ENCODE measurements around the gene TROAP.

Gene TROAP

DNA sequence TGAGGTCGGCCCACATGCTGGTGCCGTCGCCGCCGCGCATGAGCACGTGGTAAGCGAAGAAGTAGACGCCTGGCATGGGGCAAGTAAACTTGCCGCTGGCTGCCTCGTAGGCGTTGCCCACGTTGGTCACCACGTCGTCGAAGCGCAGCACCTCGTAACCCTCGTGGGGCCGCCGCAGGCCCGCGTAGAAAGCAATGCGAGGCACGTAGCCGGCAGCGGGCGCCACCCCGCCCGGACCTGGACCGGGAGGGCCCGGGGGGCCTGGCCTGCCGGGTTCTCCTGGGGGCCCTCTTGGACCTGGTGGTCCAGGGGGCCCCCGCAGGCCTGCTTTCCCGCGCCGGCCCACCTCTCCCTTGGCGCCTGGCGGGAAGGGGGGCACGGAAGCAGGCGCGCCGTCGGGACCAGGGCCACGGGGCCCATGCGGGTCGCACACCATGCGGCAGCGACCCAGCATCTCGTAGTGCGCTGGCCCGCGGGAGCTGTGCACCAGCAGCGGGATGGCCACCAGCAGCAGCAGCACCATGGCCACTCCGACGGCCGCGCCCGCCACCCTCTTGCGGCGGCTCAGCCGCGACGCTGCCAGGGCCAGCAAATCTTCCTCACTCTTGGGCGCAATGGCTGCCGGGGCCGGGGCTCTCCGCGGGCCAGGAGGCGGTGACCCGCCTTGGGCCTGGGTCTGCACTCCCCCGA, 13.0 kb downstream of the TROAP start (continued):
- TF ChIP-seq ZIC2 (tag by site-specific recombination; IDR thresholded peaks at IDR 0.05) (no peak), ZFHX2 (tag by site-specific recombination; conservative IDR thresholded peaks at IDR 0.05) (no peak), SALL2 (tag by site-specific recombination; IDR thresholded peaks at IDR 0.05; ENCODE audit: borderline replicate concordance) (no peak), ZNF239 (tag by site-specific recombination; IDR thresholded peaks at IDR 0.05) (no peak), ZNF175 (tag by site-specific recombination; IDR thresholded peaks at IDR 0.05) (no peak)
- TF ChIP-seq, protein P1, sequence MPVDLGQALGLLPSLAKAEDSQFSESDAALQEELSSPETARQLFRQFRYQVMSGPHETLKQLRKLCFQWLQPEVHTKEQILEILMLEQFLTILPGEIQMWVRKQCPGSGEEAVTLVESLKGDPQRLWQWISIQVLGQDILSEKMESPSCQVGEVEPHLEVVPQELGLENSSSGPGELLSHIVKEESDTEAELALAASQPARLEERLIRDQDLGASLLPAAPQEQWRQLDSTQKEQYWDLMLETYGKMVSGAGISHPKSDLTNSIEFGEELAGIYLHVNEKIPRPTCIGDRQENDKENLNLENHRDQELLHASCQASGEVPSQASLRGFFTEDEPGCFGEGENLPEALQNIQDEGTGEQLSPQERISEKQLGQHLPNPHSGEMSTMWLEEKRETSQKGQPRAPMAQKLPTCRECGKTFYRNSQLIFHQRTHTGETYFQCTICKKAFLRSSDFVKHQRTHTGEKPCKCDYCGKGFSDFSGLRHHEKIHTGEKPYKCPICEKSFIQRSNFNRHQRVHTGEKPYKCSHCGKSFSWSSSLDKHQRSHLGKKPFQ (tag by site-specific recombination; IDR thresholded peaks at IDR 0.05): no peak

DNA sequence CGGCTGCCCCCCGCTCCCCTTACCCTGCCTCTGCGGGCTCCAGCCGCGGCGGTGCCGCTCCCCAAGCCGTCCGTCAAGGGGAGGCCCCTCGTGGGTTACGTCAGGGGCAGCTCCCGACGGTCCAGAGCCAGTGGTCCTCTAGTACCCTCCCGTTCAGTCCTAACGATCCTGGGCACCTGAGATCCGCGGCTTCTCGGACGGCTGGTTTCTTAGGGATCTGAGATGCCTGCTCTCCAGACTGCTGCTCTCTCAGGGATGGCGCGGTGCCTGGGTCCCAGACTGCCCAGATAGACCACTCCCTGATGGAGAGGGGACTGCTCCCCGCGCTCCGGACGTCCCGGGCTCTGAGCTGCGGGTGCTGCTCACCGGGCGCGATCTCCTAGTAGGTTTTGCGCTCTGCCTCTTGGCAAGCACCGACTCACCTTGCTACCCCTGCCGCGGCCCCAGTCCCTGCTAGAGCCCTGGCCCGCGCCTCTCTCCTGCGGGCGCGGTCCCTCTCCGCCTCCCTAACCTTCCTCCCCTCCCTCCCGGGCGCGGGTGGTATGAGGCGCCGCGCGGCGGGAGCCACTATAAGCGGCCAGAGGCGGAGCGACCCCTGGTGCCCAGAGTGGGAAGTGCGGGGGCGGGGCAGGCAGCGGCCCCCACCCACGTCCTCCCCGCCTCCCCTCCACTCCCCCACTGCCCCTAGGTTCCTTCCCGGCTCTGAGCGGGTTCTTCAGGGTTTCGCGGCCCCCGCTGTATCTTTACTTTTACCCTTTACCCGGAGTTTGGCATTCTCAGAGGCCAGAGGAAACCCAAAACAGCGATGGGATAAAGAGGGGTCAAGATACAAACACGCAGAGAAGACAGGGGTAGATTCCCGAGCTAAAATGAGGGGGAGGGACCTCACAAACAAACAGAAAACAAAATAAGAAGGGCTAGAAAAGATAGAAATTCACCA, 13.9 kb downstream of the TROAP start, which contains the start of gene C1QL4:
Gene C1QL4 (minus strand): TSS at position 544 of the 940 bp plus-strand sequence. CDS start 711 bp downstream, outside the sequence.
- POLR2A ChIA-PET: interaction anchor here (0.5 to 8.2 kb wide), 7 partner anchors 9 to 125 kb away, joined by 3 to 82 read pairs (median 4); partner anchors contain the start of gene TROAP
- H3K4me1 ChIP-seq (ENCODE audit: control insufficient read depth, insufficient read depth, low read length): peaks cover 9% of the 10 kb centered on the region; the same call in 1 of the 2 replicates
- TF ChIP-seq SCRT2 (tag by site-specific recombination; IDR thresholded peaks at IDR 0.05) (no peak), ZNF561 (tag by site-specific recombination; IDR thresholded peaks at IDR 0.05; ENCODE audit: borderline replicate concordance) (peak; percentile 93), ZNF174 (tag by site-specific recombination; IDR thresholded peaks at IDR 0.05) (no peak), ZNF19 (tag by site-specific recombination; IDR thresholded peaks at IDR 0.05; ENCODE audit: low read depth) (no peak), ZNF596 (tag by site-specific recombination; IDR thresholded peaks at IDR 0.05) (no peak), KLF16 (tag by site-specific recombination; IDR thresholded peaks at IDR 0.05) (peak; percentile 91), ZNF529 (tag by site-specific recombination; IDR thresholded peaks at IDR 0.05; ENCODE audit: insufficient replicate concordance) (no peak), ZNF768 (tag by site-specific recombination; IDR thresholded peaks at IDR 0.05) (no peak), MZF1 (tag by site-specific recombination; IDR thresholded peaks at IDR 0.05; ENCODE audit: borderline replicate concordance) (no peak), ZNF701 (tag by site-specific recombination; IDR thresholded peaks at IDR 0.05) (no peak), MEIS1 (CRISPR knock-in tag; IDR thresholded peaks at IDR 0.05; ENCODE audit: borderline replicate concordance) (no peak)
- TF ChIP-seq, protein P2, sequence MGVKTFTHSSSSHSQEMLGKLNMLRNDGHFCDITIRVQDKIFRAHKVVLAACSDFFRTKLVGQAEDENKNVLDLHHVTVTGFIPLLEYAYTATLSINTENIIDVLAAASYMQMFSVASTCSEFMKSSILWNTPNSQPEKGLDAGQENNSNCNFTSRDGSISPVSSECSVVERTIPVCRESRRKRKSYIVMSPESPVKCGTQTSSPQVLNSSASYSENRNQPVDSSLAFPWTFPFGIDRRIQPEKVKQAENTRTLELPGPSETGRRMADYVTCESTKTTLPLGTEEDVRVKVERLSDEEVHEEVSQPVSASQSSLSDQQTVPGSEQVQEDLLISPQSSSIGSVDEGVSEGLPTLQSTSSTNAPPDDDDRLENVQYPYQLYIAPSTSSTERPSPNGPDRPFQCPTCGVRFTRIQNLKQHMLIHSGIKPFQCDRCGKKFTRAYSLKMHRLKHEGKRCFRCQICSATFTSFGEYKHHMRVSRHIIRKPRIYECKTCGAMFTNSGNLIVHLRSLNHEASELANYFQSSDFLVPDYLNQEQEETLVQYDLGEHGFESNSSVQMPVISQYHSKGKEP (tag by site-specific recombination; IDR thresholded peaks at IDR 0.05): no peak
- TF ChIP-seq, protein P3, sequence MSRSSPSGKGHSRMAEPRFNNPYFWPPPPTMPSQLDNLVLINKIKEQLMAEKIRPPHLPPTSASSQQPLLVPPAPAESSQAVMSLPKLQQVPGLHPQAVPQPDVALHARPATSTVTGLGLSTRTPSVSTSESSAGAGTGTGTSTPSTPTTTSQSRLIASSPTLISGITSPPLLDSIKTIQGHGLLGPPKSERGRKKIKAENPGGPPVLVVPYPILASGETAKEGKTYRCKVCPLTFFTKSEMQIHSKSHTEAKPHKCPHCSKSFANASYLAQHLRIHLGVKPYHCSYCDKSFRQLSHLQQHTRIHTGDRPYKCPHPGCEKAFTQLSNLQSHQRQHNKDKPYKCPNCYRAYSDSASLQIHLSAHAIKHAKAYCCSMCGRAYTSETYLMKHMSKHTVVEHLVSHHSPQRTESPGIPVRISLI (tag by site-specific recombination; IDR thresholded peaks at IDR 0.05): no peak
- TF ChIP-seq, protein P4, sequence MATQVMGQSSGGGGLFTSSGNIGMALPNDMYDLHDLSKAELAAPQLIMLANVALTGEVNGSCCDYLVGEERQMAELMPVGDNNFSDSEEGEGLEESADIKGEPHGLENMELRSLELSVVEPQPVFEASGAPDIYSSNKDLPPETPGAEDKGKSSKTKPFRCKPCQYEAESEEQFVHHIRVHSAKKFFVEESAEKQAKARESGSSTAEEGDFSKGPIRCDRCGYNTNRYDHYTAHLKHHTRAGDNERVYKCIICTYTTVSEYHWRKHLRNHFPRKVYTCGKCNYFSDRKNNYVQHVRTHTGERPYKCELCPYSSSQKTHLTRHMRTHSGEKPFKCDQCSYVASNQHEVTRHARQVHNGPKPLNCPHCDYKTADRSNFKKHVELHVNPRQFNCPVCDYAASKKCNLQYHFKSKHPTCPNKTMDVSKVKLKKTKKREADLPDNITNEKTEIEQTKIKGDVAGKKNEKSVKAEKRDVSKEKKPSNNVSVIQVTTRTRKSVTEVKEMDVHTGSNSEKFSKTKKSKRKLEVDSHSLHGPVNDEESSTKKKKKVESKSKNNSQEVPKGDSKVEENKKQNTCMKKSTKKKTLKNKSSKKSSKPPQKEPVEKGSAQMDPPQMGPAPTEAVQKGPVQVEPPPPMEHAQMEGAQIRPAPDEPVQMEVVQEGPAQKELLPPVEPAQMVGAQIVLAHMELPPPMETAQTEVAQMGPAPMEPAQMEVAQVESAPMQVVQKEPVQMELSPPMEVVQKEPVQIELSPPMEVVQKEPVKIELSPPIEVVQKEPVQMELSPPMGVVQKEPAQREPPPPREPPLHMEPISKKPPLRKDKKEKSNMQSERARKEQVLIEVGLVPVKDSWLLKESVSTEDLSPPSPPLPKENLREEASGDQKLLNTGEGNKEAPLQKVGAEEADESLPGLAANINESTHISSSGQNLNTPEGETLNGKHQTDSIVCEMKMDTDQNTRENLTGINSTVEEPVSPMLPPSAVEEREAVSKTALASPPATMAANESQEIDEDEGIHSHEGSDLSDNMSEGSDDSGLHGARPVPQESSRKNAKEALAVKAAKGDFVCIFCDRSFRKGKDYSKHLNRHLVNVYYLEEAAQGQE (tag by site-specific recombination; IDR thresholded peaks at IDR 0.05): no peak
- TF ChIP-seq, protein P5, sequence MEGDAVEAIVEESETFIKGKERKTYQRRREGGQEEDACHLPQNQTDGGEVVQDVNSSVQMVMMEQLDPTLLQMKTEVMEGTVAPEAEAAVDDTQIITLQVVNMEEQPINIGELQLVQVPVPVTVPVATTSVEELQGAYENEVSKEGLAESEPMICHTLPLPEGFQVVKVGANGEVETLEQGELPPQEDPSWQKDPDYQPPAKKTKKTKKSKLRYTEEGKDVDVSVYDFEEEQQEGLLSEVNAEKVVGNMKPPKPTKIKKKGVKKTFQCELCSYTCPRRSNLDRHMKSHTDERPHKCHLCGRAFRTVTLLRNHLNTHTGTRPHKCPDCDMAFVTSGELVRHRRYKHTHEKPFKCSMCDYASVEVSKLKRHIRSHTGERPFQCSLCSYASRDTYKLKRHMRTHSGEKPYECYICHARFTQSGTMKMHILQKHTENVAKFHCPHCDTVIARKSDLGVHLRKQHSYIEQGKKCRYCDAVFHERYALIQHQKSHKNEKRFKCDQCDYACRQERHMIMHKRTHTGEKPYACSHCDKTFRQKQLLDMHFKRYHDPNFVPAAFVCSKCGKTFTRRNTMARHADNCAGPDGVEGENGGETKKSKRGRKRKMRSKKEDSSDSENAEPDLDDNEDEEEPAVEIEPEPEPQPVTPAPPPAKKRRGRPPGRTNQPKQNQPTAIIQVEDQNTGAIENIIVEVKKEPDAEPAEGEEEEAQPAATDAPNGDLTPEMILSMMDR (tag by site-specific recombination; IDR thresholded peaks at IDR 0.05): peak; percentile 85

More for the DNA sequence above, 13.9 kb downstream of the TROAP start, which contains the start of gene C1QL4:
- peaks cover 0 to 5% of the 10 kb centered on the region in 2 experiments; a peak in 1 of 3 replicates for H3K36me3 ChIP-seq (ENCODE audit: control insufficient read depth in 2 of 2, insufficient read depth in 1 of 2, low read length in 2 of 2)
- no peaks in the 10 kb centered on the region for H3K9me3 ChIP-seq (ENCODE audit: control insufficient read depth, insufficient read depth, low read depth, low read length)
- H3K4me3 ChIP-seq (ENCODE audit: low read depth, low read length): peak within 1 kb of the TSS; percentile 49
- CTCF ChIA-PET: interaction anchor here (0.6 to 11.4 kb wide), 20 partner anchors 9 to 1636 kb away, joined by 3 to 185 read pairs (median 4); partner anchors contain the start of genes DNAJC22, PRPF40B, PRPH and SPATS2
- no peak within 1 kb of the TSS; the same call in 1 of the 2 replicates for H3K27ac ChIP-seq (ENCODE audit: extremely low read depth, low read depth, low read length)

Measured in HEK293 (cell line).